CD4-positive, alpha-beta memory T cell (primary cell): ENCODE measurements around the gene ANKRD6. TPM values are rescaled to one million over a fixed set of nuclear protein-coding genes. Genes with fewer than 3 reads are reported as not detected.

Experiments
- CTCF ChIA-PET: fragments of 350-600 bp; sonication (Branson Sonifier 250); formaldehyde crosslinking; loops from one replicate; lab custom pipeline; 2021; ENCODE audit warnings: inconsistent platforms; ENCODE audit not compliant: partially characterized antibody; lab: Charles Lee
- POLR2A ChIA-PET: fragments of 350-600 bp; sonication (Branson Sonifier 250); formaldehyde crosslinking; loops from one replicate; lab custom pipeline; 2021; ENCODE audit not compliant: partially characterized antibody; lab: Charles Lee
- DNase-seq, 5 donors: peaks; one replicate each; pipeline versions ENCODE4 v3.0.0 to v3.0.0-alpha.2; 2020 to 2022; ENCODE audit warnings: mixed read lengths in 1 of 5
- H3K27ac ChIP-seq: one replicate; pipeline ENCODE4 v1.7.0; 2013; ENCODE audit warnings: low read depth, low read length
- H3K27me3 ChIP-seq: 2 replicates; pipeline ENCODE4 v1.7.0; 2013; ENCODE audit warnings: mild to moderate bottlenecking, low read length, moderate library complexity; ENCODE audit not compliant: insufficient read depth
- H3K36me3 ChIP-seq: 2 replicates; pipeline ENCODE4 v1.7.0; 2013; ENCODE audit warnings: mild to moderate bottlenecking, low read length, moderate library complexity; ENCODE audit not compliant: insufficient read depth
- H3K4me1 ChIP-seq: 2 replicates; pipeline ENCODE4 v1.7.0; 2013; ENCODE audit warnings: mild to moderate bottlenecking, low read length, moderate library complexity; ENCODE audit not compliant: insufficient read depth
- H3K4me3 ChIP-seq, 2 donors: one replicate each; pipeline ENCODE4 v1.7.0; 2013; ENCODE audit warnings: low read length in 2 of 2, mild to moderate bottlenecking in 1 of 2
- H3K9me3 ChIP-seq, 2 donors: one replicate each; pipeline ENCODE4 v1.7.0; 2013; ENCODE audit warnings: low read length in 2 of 2, control low read depth in 1 of 2; ENCODE audit not compliant: control insufficient read depth in 1 of 2
- H3K27ac Mint-ChIP-seq, 7 donors: one replicate each; pipeline ENCODE4 v1.8.0; 2020 to 2021; ENCODE audit warnings: mixed read lengths in 7 of 7, mild to moderate bottlenecking in 6 of 7, inconsistent platforms in 3 of 7, moderate library complexity in 3 of 7
- H3K27me3 Mint-ChIP-seq, 2 donors: one replicate each; pipeline ENCODE4 v1.8.0; 2020 to 2021; ENCODE audit warnings: mixed read lengths in 2 of 2
- H3K36me3 Mint-ChIP-seq, 2 donors: one replicate each; pipeline ENCODE4 v1.8.0; 2020 to 2021; ENCODE audit warnings: mixed read lengths in 2 of 2, inconsistent platforms in 1 of 2, mild to moderate bottlenecking in 1 of 2
- H3K4me1 Mint-ChIP-seq, 4 donors: one replicate each; pipeline ENCODE4 v1.8.0; 2020 to 2021; ENCODE audit warnings: mixed read lengths in 4 of 4, mild to moderate bottlenecking in 1 of 4
- H3K4me3 Mint-ChIP-seq, 8 donors: one replicate each; pipeline ENCODE4 v1.8.0; 2020 to 2021; ENCODE audit warnings: mixed read lengths in 8 of 8, mild to moderate bottlenecking in 7 of 8, moderate library complexity in 6 of 8, inconsistent platforms in 3 of 8
- H3K9me3 Mint-ChIP-seq, 8 donors: one replicate each; pipeline ENCODE4 v1.8.0; 2020 to 2021; ENCODE audit warnings: mixed read lengths in 8 of 8, mild to moderate bottlenecking in 5 of 8, inconsistent platforms in 3 of 8, moderate library complexity in 1 of 8
- intact Hi-C: fragments of 100-400 bp; cut with micrococcal nuclease; formaldehyde crosslinking; loops from one replicate; pipeline ENCODE4 v1.15.1; 2023
- polyA plus RNA-seq, 2 donors: library from polyadenylated mRNA; unstranded; fragments of 300-500 nt; fragmentation: Illumina TruSeq; gene quantifications; one replicate each; pipeline ENCODE4 v1.2.3, GENCODE V29; 2021
- total RNA-seq, 2 experiments: library from RNA; stranded (reverse); gene quantifications; one replicate each; pipeline ENCODE4 v1.2.3, GENCODE V29; 2021

ANKRD6 gene
- total and polyA plus RNA-seq, 4 experiments from 2014 or later, result 2.8 to 5.8 (median 4.3) TPM

- H3K36me3 ChIP-seq, result peaks cover 52% of the 10 kb centered on the region
- no peak overlapping the region for H3K27ac Mint-ChIP-seq
- H3K36me3 Mint-ChIP-seq, result peaks cover 46 to 75% of the 10 kb centered on the region in 2 donors
- no peak overlapping the region for H3K27ac ChIP-seq
- H3K4me3 ChIP-seq, result no peak overlapping the region
- ChIA-PET POLR2A (no interaction called here), CTCF (no interaction called here)
- no peaks in the 10 kb centered on the region for H3K4me1 ChIP-seq
- intact Hi-C loops, result no loop called here
- no peaks in the 10 kb centered on the region for H3K27me3 ChIP-seq
- no peak for DNase-seq
- H3K4me1 Mint-ChIP-seq, result no peaks in the 10 kb centered on the region
- H3K9me3 ChIP-seq, result no peaks in the 10 kb centered on the region
- no peaks in the 10 kb centered on the region for H3K27me3 Mint-ChIP-seq
- H3K9me3 Mint-ChIP-seq, result no peaks in the 10 kb centered on the region
- no peak overlapping the region for H3K4me3 Mint-ChIP-seq
These were observed 236.1 kb downstream of the ANKRD6 start for GRCh38 chr6:89669002-89669401.

- Mint-ChIP-seq H3K4me3 (no peak overlapping the region), H3K27ac (no peak overlapping the region), H3K9me3 (no peaks in the 10 kb centered on the region), H3K36me3 (peaks cover 52 to 86% of the 10 kb centered on the region in 2 donors), H3K4me1 (no peaks in the 10 kb centered on the region), H3K27me3 (no peaks in the 10 kb centered on the region)
- H3K27ac ChIP-seq, result no peak overlapping the region
- H3K36me3 ChIP-seq, result peaks cover 73% of the 10 kb centered on the region
- no peaks in the 10 kb centered on the region for H3K4me1 ChIP-seq
- ChIA-PET CTCF (interaction anchor here (1.2 kb wide), 1 partner anchor 239 kb away, joined by 3 read pairs; no protein-coding TSS in a partner anchor), POLR2A (no interaction called here)
- intact Hi-C loops, result no loop called here
- no peak for DNase-seq
- no peaks in the 10 kb centered on the region for H3K9me3 ChIP-seq
- no peak overlapping the region for H3K4me3 ChIP-seq
- H3K27me3 ChIP-seq, result no peaks in the 10 kb centered on the region
These were observed 238.1 kb downstream of the ANKRD6 start for GRCh38 chr6:89670935-89671565.

- peak overlapping the region in 2 of 7 donors; percentile 18 to 28 for H3K27ac Mint-ChIP-seq
- H3K4me1 Mint-ChIP-seq, result no peaks in the 10 kb centered on the region
- ChIA-PET CTCF (no interaction called here), POLR2A (no interaction called here)
- no peaks in the 10 kb centered on the region for H3K27me3 ChIP-seq
- H3K36me3 Mint-ChIP-seq, result peaks cover 61 to 81% of the 10 kb centered on the region in 2 donors
- peaks cover 78% of the 10 kb centered on the region for H3K36me3 ChIP-seq
- no peaks in the 10 kb centered on the region for H3K9me3 Mint-ChIP-seq
- H3K27me3 Mint-ChIP-seq, result no peaks in the 10 kb centered on the region
- DNase-seq, result no peak
- intact Hi-C loops, result no loop called here
- no peak overlapping the region for H3K4me3 Mint-ChIP-seq
- no peaks in the 10 kb centered on the region for H3K9me3 ChIP-seq
- no peak overlapping the region for H3K27ac ChIP-seq
- no peaks in the 10 kb centered on the region for H3K4me1 ChIP-seq
- H3K4me3 ChIP-seq, result no peak overlapping the region
These were observed 243.2 kb downstream of the ANKRD6 start for GRCh38 chr6:89675949-89676748.

- DNase-seq, result no peak
- Histone ChIP-seq H3K36me3 (peaks cover 73% of the 10 kb centered on the region), H3K4me3 (no peak overlapping the region), H3K9me3 (no peaks in the 10 kb centered on the region), H3K4me1 (no peaks in the 10 kb centered on the region), H3K27ac (no peak overlapping the region), H3K27me3 (no peaks in the 10 kb centered on the region)
- H3K9me3 Mint-ChIP-seq, result no peaks in the 10 kb centered on the region
- H3K27me3 Mint-ChIP-seq, result no peaks in the 10 kb centered on the region
- no peak overlapping the region for H3K4me3 Mint-ChIP-seq
- CTCF ChIA-PET, result no interaction called here
- intact Hi-C loops, result no loop called here
- no peaks in the 10 kb centered on the region for H3K4me1 Mint-ChIP-seq
- H3K27ac Mint-ChIP-seq, result peak overlapping the region in 1 of 7 donors; percentile 25
- H3K36me3 Mint-ChIP-seq, result peaks cover 60 to 77% of the 10 kb centered on the region in 2 donors
- POLR2A ChIA-PET, result no interaction called here
These were observed 245.6 kb downstream of the ANKRD6 start for GRCh38 chr6:89678531-89678930.

GRCh38 chr6:89679215-89680120, 246.5 kb downstream of the ANKRD6 start:
- Histone ChIP-seq H3K4me3 (no peak overlapping the region), H3K4me1 (no peaks in the 10 kb centered on the region), H3K27ac (no peak overlapping the region), H3K9me3 (no peaks in the 10 kb centered on the region), H3K27me3 (no peaks in the 10 kb centered on the region), H3K36me3 (peaks cover 69% of the 10 kb centered on the region)
- POLR2A ChIA-PET, result interaction anchor here (0.5 kb wide), 1 partner anchor 1101 kb away, joined by 3 read pairs; no protein-coding TSS in a partner anchor
- no peak overlapping the region for H3K4me3 Mint-ChIP-seq
- no peak for DNase-seq
- no peaks in the 10 kb centered on the region for H3K4me1 Mint-ChIP-seq
- no peaks in the 10 kb centered on the region for H3K9me3 Mint-ChIP-seq
- intact Hi-C loops, result no loop called here
- peaks cover 62 to 77% of the 10 kb centered on the region in 2 donors for H3K36me3 Mint-ChIP-seq
- no peaks in the 10 kb centered on the region for H3K27me3 Mint-ChIP-seq
- CTCF ChIA-PET, result interaction anchor here (1.2 kb wide), 1 partner anchor 247 kb away, joined by 3 read pairs; no protein-coding TSS in a partner anchor
- H3K27ac Mint-ChIP-seq, result no peak overlapping the region

- POLR2A ChIA-PET, result interaction anchor here (0.5 kb wide), 1 partner anchor 1100 kb away, joined by 3 read pairs; no protein-coding TSS in a partner anchor
- no peaks in the 10 kb centered on the region for H3K27me3 Mint-ChIP-seq
- Histone ChIP-seq H3K36me3 (peaks cover 69% of the 10 kb centered on the region), H3K27me3 (no peaks in the 10 kb centered on the region), H3K4me1 (no peaks in the 10 kb centered on the region), H3K9me3 (no peaks in the 10 kb centered on the region), H3K4me3 (no peak overlapping the region), H3K27ac (no peak overlapping the region)
- peaks cover 63 to 77% of the 10 kb centered on the region in 2 donors for H3K36me3 Mint-ChIP-seq
- no peaks in the 10 kb centered on the region for H3K4me1 Mint-ChIP-seq
- H3K4me3 Mint-ChIP-seq, result no peak overlapping the region
- no peaks in the 10 kb centered on the region for H3K9me3 Mint-ChIP-seq
- DNase-seq, result no peak
- intact Hi-C loops, result no loop called here
- CTCF ChIA-PET, result interaction anchor here (1.2 kb wide), 1 partner anchor 248 kb away, joined by 3 read pairs; no protein-coding TSS in a partner anchor
- no peak overlapping the region for H3K27ac Mint-ChIP-seq
These were observed 247.2 kb downstream of the ANKRD6 start for GRCh38 chr6:89680150-89680549.
